GM12878 (cell line): ENCODE data around the gene PHKG2. TPM values are rescaled to one million over a fixed set of nuclear protein-coding genes. Genes with fewer than 3 reads are reported as not detected.

Experiments
- ATAC-seq: fragments of 200-7000 bp; cut with Tn5 transposase; 3 replicates; pipeline ENCODE4 v1.9.1; 2020; ENCODE audit warnings: mild to moderate bottlenecking, moderate library complexity
- BruUV-seq: library from RNA; stranded (reverse); fragments of 400-500 nt; replicated peaks from 2 replicates; lab custom pipeline; 2021; lab: Mats Ljungman, UMichigan
- CTCF ChIA-PET: fragments of 300-600 bp; sonication (Branson Sonifier 250); formaldehyde crosslinking; extraction: SDS; loops from one replicate; lab custom pipeline; 2021; ENCODE audit warnings: inconsistent platforms; lab: Yijun Ruan, JAX
- POLR2A ChIA-PET: fragments of 350-600 bp; formaldehyde crosslinking; extraction: SDS; loops from one replicate; lab custom pipeline; 2021; ENCODE audit warnings: inconsistent platforms; lab: Charles Lee
- RAD21 ChIA-PET: fragments of 300-600 bp; sonication (Branson Sonifier 250); formaldehyde crosslinking; loops from one replicate; lab custom pipeline; 2023; ENCODE audit warnings: antibody characterized with exemption; ENCODE audit not compliant: unreplicated experiment; lab: Charles Lee
- SMC1A ChIA-PET: fragments of 300-600 bp; sonication (Branson Sonifier 250); formaldehyde crosslinking; loops from one replicate; lab custom pipeline; 2023; ENCODE audit not compliant: unreplicated experiment, uncharacterized antibody; lab: Charles Lee
- DNase-seq: peaks from one replicate; pipeline ENCODE4 v3.0.0-alpha.2; 2011; ENCODE audit warnings: low read depth, low spot score
- FAIRE-seq: peaks from 3 replicates; lab custom pipeline; 2011; peaks lifted over from hg19 to GRCh38; lab: Jason Lieb, UNC
- H2AFZ ChIP-seq: 2 replicates; pipeline ENCODE4 v1.6.0; 2011; ENCODE audit warnings: low read depth, low read length, control low read depth; ENCODE audit not compliant: control insufficient read depth
- H3K27ac ChIP-seq: 2 replicates; pipeline ENCODE4 v1.5.1; 2011; ENCODE audit warnings: control low read depth; ENCODE audit not compliant: control insufficient read depth, insufficient read depth
- H3K27me3 ChIP-seq, 2 experiments: replicated peaks in 1 of 2; 2 replicates each; pipeline versions ENCODE4 v1.6.0 to v1.6.1; 2011; ENCODE audit warnings: low read length in 1 of 2; ENCODE audit not compliant: control insufficient read depth in 2 of 2, insufficient read depth in 2 of 2
- H3K36me3 ChIP-seq, 2 experiments: 2 replicates each; pipeline ENCODE4 v1.5.1; 2011; ENCODE audit warnings: low read length in 1 of 2; ENCODE audit not compliant: control insufficient read depth in 2 of 2, insufficient read depth in 2 of 2
- H3K4me1 ChIP-seq: 2 replicates; pipeline ENCODE4 v1.6.1; 2011; ENCODE audit warnings: mild to moderate bottlenecking, low read length, moderate library complexity, mixed read lengths; ENCODE audit not compliant: control insufficient read depth, insufficient read depth
- H3K4me2 ChIP-seq: 2 replicates; pipeline ENCODE4 v1.6.0; 2011; ENCODE audit warnings: control low read depth; ENCODE audit not compliant: control insufficient read depth, insufficient read depth
- H3K4me3 ChIP-seq: fragments of 200-600 bp; sonication (generic); 2 replicates; pipeline ENCODE4 v1.5.1; 2016
- H3K79me2 ChIP-seq: 2 replicates; pipeline ENCODE4 v1.6.0; 2011; ENCODE audit warnings: low read length; ENCODE audit not compliant: control insufficient read depth, insufficient read depth
- H3K9ac ChIP-seq: 2 replicates; pipeline ENCODE4 v1.8.0; 2011; ENCODE audit warnings: low read length, control low read depth, mixed read lengths; ENCODE audit not compliant: control insufficient read depth, insufficient read depth
- H3K9me3 ChIP-seq: replicated peaks from 3 replicates; pipeline ENCODE4 v1.5.1; 2011; ENCODE audit warnings: mild to moderate bottlenecking, low read length; ENCODE audit not compliant: control insufficient read depth, insufficient read depth
- H4K20me1 ChIP-seq: 2 replicates; pipeline ENCODE4 v1.6.0; 2011; ENCODE audit not compliant: control insufficient read depth, insufficient read depth
- ATF3 ChIP-seq: IDR thresholded peaks from 2 replicates; pipeline ENCODE4 v1.6.1; 2011; ENCODE audit warnings: low read depth, mild to moderate bottlenecking, low read length, moderate library complexity, borderline replicate concordance; ENCODE audit errors: extremely low read depth
- CBX3 ChIP-seq: fragments of 200-600 bp; sonication (generic); IDR thresholded peaks from 2 replicates; pipeline ENCODE4 v1.6.1; 2016; ENCODE audit warnings: low read depth, borderline replicate concordance
- CEBPB ChIP-seq, 2 experiments: fragments of 150-350 bp in 1 of 2; IDR thresholded peaks; 2 replicates each; pipeline ENCODE4 v1.6.1; 2012 to 2014; ENCODE audit warnings: low read depth in 2 of 2, low read length in 2 of 2, borderline replicate concordance in 1 of 2, inconsistent platforms in 1 of 2
- CHD4 ChIP-seq: fragments of 200-600 bp; sonication (generic); IDR thresholded peaks from 2 replicates; pipeline ENCODE4 v1.6.1; 2016; ENCODE audit warnings: mild to moderate bottlenecking
- EGR1 ChIP-seq, 2 experiments: IDR thresholded peaks; 1 replicate in 1 of 2; 2 replicates in 1 of 2; pipeline ENCODE4 v1.6.1; 2011 to 2012; ENCODE audit warnings: low read depth in 2 of 2, low read length in 2 of 2, borderline replicate concordance in 1 of 2, mild to moderate bottlenecking in 1 of 2, moderate library complexity in 1 of 2
- GATAD2B ChIP-seq: fragments of 450-650 bp; conservative IDR thresholded peaks from 2 replicates; pipeline ENCODE4 v1.6.1; 2017; ENCODE audit warnings: low read depth, mild to moderate bottlenecking, moderate library complexity
- KDM1A ChIP-seq: fragments of 200-600 bp; sonication (generic); IDR thresholded peaks from 2 replicates; pipeline ENCODE4 v1.6.1; 2016; ENCODE audit warnings: borderline replicate concordance
- KLF5 ChIP-seq: fragments of 450-650 bp; IDR thresholded peaks from 2 replicates; pipeline ENCODE4 v1.6.1; 2014; ENCODE audit warnings: mild to moderate bottlenecking; ENCODE audit not compliant: partially characterized antibody
- MYB ChIP-seq: fragments of 150-350 bp; IDR thresholded peaks from 2 replicates; pipeline ENCODE4 v1.6.1; 2014; ENCODE audit warnings: mild to moderate bottlenecking, low read depth, low read length, borderline replicate concordance
- RELB ChIP-seq: fragments of 450-650 bp; IDR thresholded peaks from 2 replicates; pipeline ENCODE4 v1.6.1; 2017; ENCODE audit warnings: low read depth, mild to moderate bottlenecking, moderate library complexity
- RUNX3 ChIP-seq: IDR thresholded peaks from 2 replicates; pipeline ENCODE4 v1.6.1; 2012; ENCODE audit warnings: low read length, inconsistent platforms
- SMAD5 ChIP-seq: IDR thresholded peaks from 2 replicates; pipeline ENCODE4 v1.6.1; 2016; ENCODE audit warnings: antibody characterized with exemption, low read depth
- TBL1XR1 ChIP-seq: IDR thresholded peaks from 2 replicates; pipeline ENCODE4 v1.6.1; 2012; ENCODE audit warnings: low read depth, low read length, improper control_type of control experiment
- ZNF687 ChIP-seq: fragments of 450-650 bp; IDR thresholded peaks from 2 replicates; pipeline ENCODE4 v1.6.1; 2017; ENCODE audit warnings: mild to moderate bottlenecking, moderate library complexity
- WGBS: methylation state at CpG from one replicate; pipeline ENCODE4 v1.1.6; 2016; ENCODE audit warnings: low lambda C conversion rate; ENCODE audit not compliant: insufficient replicate concordance, insufficient coverage; ENCODE audit errors: missing lambda C conversion rate; 5-methylcytosine and 5-hydroxymethylcytosine counted together
- in situ Hi-C: fragments of 300-500 bp; cut with MboI; formaldehyde crosslinking; loops from 9 replicates; pipeline ENCODE4 v1.14.3; 2018; ENCODE audit warnings: mixed read lengths
- intact Hi-C: fragments of 100-400 bp; cut with micrococcal nuclease; formaldehyde crosslinking; loops from one replicate; pipeline ENCODE4 v1.14.2; 2022; ENCODE audit not compliant: unreplicated experiment
- polyA plus RNA-seq, 11 experiments: library from polyadenylated mRNA; depleted of rRNA in 4 of 11; unstranded in 6 of 11; stranded (reverse) in 5 of 11; fragments of >200 nt; fragmentation: Nextera tagmentation in 4 of 11; fragmentation: Illumina TruSeq in 1 of 11; extraction: Ambion mirVana in 4 of 11; extraction: Trizol in 1 of 11; gene quantifications; 1 replicate in 1 of 11; 2 replicates in 10 of 11; pipeline versions ENCODE4 v1.2.1 to v1.2.3, GENCODE V29; 2011 to 2016; ENCODE audit warnings: inconsistent platforms in 2 of 11, missing spikeins in 2 of 11, low read depth in 1 of 11
- total RNA-seq, 4 experiments: library from RNA; depleted of rRNA in 3 of 4; stranded (reverse); fragments of >200 nt in 3 of 4; fragmentation: Illumina TruSeq in 1 of 4; extraction: Trizol in 1 of 4; gene quantifications; 2 replicates each; pipeline versions ENCODE4 v1.2.1 to v1.2.3, GENCODE V29; 2013 to 2021

The PHKG2 gene
- total and polyA plus RNA-seq, 10 of the 15 experiments (the other 5 are each of a cell fraction or from before 2014, with no cell fraction given), result 5.2 to 50.1 (median 37.2) TPM

- CTCF ChIA-PET, result interaction anchor here (1.6 kb wide), 1 partner anchor 243 kb away, joined by 3 read pairs; no protein-coding TSS in a partner anchor
- POLR2A ChIA-PET, result interaction anchor here (0.8 to 1.9 kb wide), 3 partner anchors 40 to 225 kb away, joined by 3 to 5 read pairs (median 4); partner anchors contain the start of gene PHKG2
- H3K4me1 ChIP-seq, result peaks cover 10% of the 10 kb centered on the region
- RAD21 ChIA-PET, result interaction anchor here (0.9 kb wide), 1 partner anchor 40 kb away, joined by 3 read pairs; no protein-coding TSS in a partner anchor
- DNase-seq, result peak; percentile 44
- intact Hi-C loops (loop anchor here (1.0 to 10.0 kb wide), 2 partner anchors 41 to 226 kb away; partner anchors contain the start of genes FBRS and FBXL19), in situ Hi-C loops (loop anchor here (5.0 to 10.0 kb wide), 2 partner anchors 37 to 514 kb away; partner anchors contain the start of gene CORO1A)
- no peaks in the 10 kb centered on the region for H3K27me3 ChIP-seq
- peak; percentile 75 for FAIRE-seq
- peak within 1 kb of the TSS; percentile 98 for H3K27ac ChIP-seq
- peaks cover 9 to 25% of the 10 kb centered on the region in 2 experiments for H3K36me3 ChIP-seq
- peak within 1 kb of the TSS; percentile 95 for H3K9ac ChIP-seq
- peak within 1 kb of the TSS; percentile 78 for H3K4me3 ChIP-seq
- H4K20me1 ChIP-seq, result no peaks in the 10 kb centered on the region
- no peaks in the 10 kb centered on the region for H3K9me3 ChIP-seq
- peak within 1 kb of the TSS; percentile 89 for H2AFZ ChIP-seq
- peak; percentile 63 for ATAC-seq
- BruUV-seq, result no TSS peak
- SMC1A ChIA-PET, result no interaction called here
- peaks cover 34% of the 10 kb centered on the region for H3K79me2 ChIP-seq
- H3K4me2 ChIP-seq, result peak within 1 kb of the TSS; percentile 89
- WGBS, result 1% methylated on average over 41 of the region's 57 CpGs
- TF ChIP-seq MYB, result no peak
- TF ChIP-seq GATAD2B, result no peak
- TF ChIP-seq CHD4, result no peak
- TF ChIP-seq ZNF687, result peak; percentile 88
- TF ChIP-seq TBL1XR1, result no peak
- TF ChIP-seq KLF5, result no peak
- TF ChIP-seq CEBPB (IDR thresholded peaks at IDR 0.05; ENCODE audit: borderline replicate concordance in 1 of 2, low read depth in 2 of 2, low read length in 2 of 2), result no peak
- TF ChIP-seq EGR1 (IDR thresholded peaks at IDR 0.05; ENCODE audit: borderline replicate concordance in 1 of 2, low read depth in 2 of 2, low read length in 2 of 2), result peak in 1 of 2 experiments; percentile 78; a peak in 2 of 3 replicates
- TF ChIP-seq CBX3, result no peak
- TF ChIP-seq SMAD5, result peak; percentile 50; the same call in 1 of the 2 replicates
- TF ChIP-seq RELB, result peak; percentile 53; the same call in 1 of the 2 replicates
- TF ChIP-seq ATF3, result no peak
- no peak for TF ChIP-seq KDM1A
- peak; percentile 79 for TF ChIP-seq RUNX3
Observed at GRCh38 chr16:30698816-30699614, 49.2 kb upstream of the PHKG2 start, which contains the start of gene SRCAP. Gene SRCAP, plus strand, starts transcription at chr16:30699171. Its CDS starts 1,654 bp downstream, at chr16:30700825.
